DOHH2 (cell line): ENCODE data around the gene EHD4.

Source experiments
- EZH2phosphoT487 ChIP-seq: fragments of 200-600 bp; sonication (generic); IDR thresholded peaks from 2 replicates; pipeline ENCODE4 v1.6.1; 2017; ENCODE audit warnings: borderline replicate concordance, mild to moderate bottlenecking, antibody characterized with exemption, low read length, moderate library complexity, mixed read lengths
- TF ChIP-seq, protein P1 (sequence below): fragments of 200-600 bp; sonication (generic); IDR thresholded peaks from one replicate; pipeline ENCODE4 v1.5.1; 2014; ENCODE audit warnings: antibody characterized with exemption, mild to moderate bottlenecking, low read depth, low read length; ENCODE audit not compliant: poor library complexity, severe bottlenecking

GRCh38 chr15:41921167-41921566, 51.2 kb downstream of the EHD4 start:
- TF ChIP-seq, protein P1, sequence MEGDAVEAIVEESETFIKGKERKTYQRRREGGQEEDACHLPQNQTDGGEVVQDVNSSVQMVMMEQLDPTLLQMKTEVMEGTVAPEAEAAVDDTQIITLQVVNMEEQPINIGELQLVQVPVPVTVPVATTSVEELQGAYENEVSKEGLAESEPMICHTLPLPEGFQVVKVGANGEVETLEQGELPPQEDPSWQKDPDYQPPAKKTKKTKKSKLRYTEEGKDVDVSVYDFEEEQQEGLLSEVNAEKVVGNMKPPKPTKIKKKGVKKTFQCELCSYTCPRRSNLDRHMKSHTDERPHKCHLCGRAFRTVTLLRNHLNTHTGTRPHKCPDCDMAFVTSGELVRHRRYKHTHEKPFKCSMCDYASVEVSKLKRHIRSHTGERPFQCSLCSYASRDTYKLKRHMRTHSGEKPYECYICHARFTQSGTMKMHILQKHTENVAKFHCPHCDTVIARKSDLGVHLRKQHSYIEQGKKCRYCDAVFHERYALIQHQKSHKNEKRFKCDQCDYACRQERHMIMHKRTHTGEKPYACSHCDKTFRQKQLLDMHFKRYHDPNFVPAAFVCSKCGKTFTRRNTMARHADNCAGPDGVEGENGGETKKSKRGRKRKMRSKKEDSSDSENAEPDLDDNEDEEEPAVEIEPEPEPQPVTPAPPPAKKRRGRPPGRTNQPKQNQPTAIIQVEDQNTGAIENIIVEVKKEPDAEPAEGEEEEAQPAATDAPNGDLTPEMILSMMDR: no peak
- no peak for TF ChIP-seq EZH2phosphoT487
